Fibroblast of pulmonary artery (primary cell): ENCODE data around the gene NPVF.

Source experiments
- DNase-seq: peaks from one replicate; pipeline ENCODE4 v3.0.0-alpha.2; 2010; ENCODE audit warnings: low read depth
- H3K4me3 ChIP-seq: replicated peaks from 2 replicates; pipeline ENCODE4 v1.5.1; 2011; ENCODE audit warnings: low read depth, mild to moderate bottlenecking, control low read depth, low read length, moderate library complexity
- CTCF ChIP-seq: IDR thresholded peaks from 2 replicates; pipeline ENCODE4 v1.5.1; 2011; ENCODE audit warnings: mild to moderate bottlenecking, control low read depth, low read length, inconsistent platforms; ENCODE audit errors: missing control alignments

Gene NPVF

GRCh38 chr7:25259487-25260243 is 31.4 kb upstream of the NPVF start:
- peak; percentile 93 for TF ChIP-seq CTCF
- no peak overlapping the region for H3K4me3 ChIP-seq
- DNase-seq = peak; percentile 85

- no peak for TF ChIP-seq CTCF
- no peak for DNase-seq
These were observed 28.1 kb upstream of the NPVF start for GRCh38 chr7:25256333-25256819.

GRCh38 chr7:25255611-25256332 is 27.5 kb upstream of the NPVF start:
- TF ChIP-seq CTCF = no peak
- no peak overlapping the region for H3K4me3 ChIP-seq
- DNase-seq = no peak

More at GRCh38 chr7:25256333-25256819, 28.1 kb upstream of the NPVF start:
- H3K4me3 ChIP-seq = no peak overlapping the region

GRCh38 chr7:25254604-25255003 is 26.3 kb upstream of the NPVF start:
- no peak overlapping the region for H3K4me3 ChIP-seq
- no peak for TF ChIP-seq CTCF
- no peak for DNase-seq

- TF ChIP-seq CTCF = no peak
- no peak overlapping the region for H3K4me3 ChIP-seq
- DNase-seq = no peak
These were observed 25.4 kb upstream of the NPVF start for GRCh38 chr7:25253714-25254113.

- H3K4me3 ChIP-seq = no peak overlapping the region
- TF ChIP-seq CTCF = no peak
- DNase-seq = no peak
These were observed 22.1 kb upstream of the NPVF start for GRCh38 chr7:25250386-25250785.

- DNase-seq = no peak
- H3K4me3 ChIP-seq = no peak overlapping the region
- TF ChIP-seq CTCF = no peak
These were observed 21.5 kb upstream of the NPVF start for GRCh38 chr7:25249772-25250171.
